Measurements from ENCODE around the gene KIF16B.
"Not testable (repeated sequence)": the region's sequence is repeated elsewhere in the genome, so short reads cannot be mapped to it uniquely, and the experiment has no call there.

The KIF16B gene

GRCh38 chr20:16228722-16229121 lies 344.5 kb downstream of the KIF16B start:
- H3K4me3 ChIP-seq = no peak overlapping the region
- H3K27ac ChIP-seq = no peak overlapping the region
- TF ChIP-seq CTCF (IDR thresholded peaks at IDR 0.05) = no peak
- DNase-seq (ENCODE audit: low spot score) = no peak

GRCh38 chr20:16226961-16227360 lies 346.3 kb downstream of the KIF16B start:
- not testable (repeated sequence) for DNase-seq (ENCODE audit: low spot score); H3K27ac ChIP-seq; H3K4me3 ChIP-seq

- H3K27ac ChIP-seq = no peak overlapping the region
- no peak overlapping the region for H3K4me3 ChIP-seq
- no peak for DNase-seq (ENCODE audit: low spot score)
- no peak for TF ChIP-seq CTCF (IDR thresholded peaks at IDR 0.05)
These were observed 348.4 kb downstream of the KIF16B start for GRCh38 chr20:16224836-16225235.

- TF ChIP-seq CTCF (IDR thresholded peaks at IDR 0.05) = no peak
These were observed 350.3 kb downstream of the KIF16B start for GRCh38 chr20:16222859-16223411.

More at GRCh38 chr20:16222859-16223411, 350.3 kb downstream of the KIF16B start:
- DNase-seq (ENCODE audit: low spot score) = no peak
- no peak overlapping the region for H3K27ac ChIP-seq
- H3K4me3 ChIP-seq = no peak overlapping the region

Data from coronary artery (tissue), 2 donors.